GM12878 (cell line): Measurements from ENCODE around the gene KCNN3.

Source experiments
- CTCF ChIP-seq, 3 experiments: IDR thresholded peaks in 2 of 3; conservative IDR thresholded peaks in 1 of 3; 2 replicates each; pipeline ENCODE4 v1.5.1; 2011; ENCODE audit warnings: low read depth in 3 of 3, low read length in 3 of 3, mild to moderate bottlenecking in 3 of 3, control low read depth in 2 of 3, moderate library complexity in 2 of 3, inconsistent platforms in 1 of 3, mixed read lengths in 1 of 3; ENCODE audit not compliant: control insufficient read depth in 2 of 3, insufficient read depth in 1 of 3; ENCODE audit errors: extremely low read depth in 1 of 3
- EZH2 ChIP-seq: IDR thresholded peaks from 2 replicates; pipeline ENCODE4 v1.6.1; 2012; ENCODE audit warnings: low read depth, mild to moderate bottlenecking, control low read depth, inconsistent platforms, low read length, borderline replicate concordance; ENCODE audit not compliant: control insufficient read depth
- MXI1 ChIP-seq: fragments of 150-350 bp; IDR thresholded peaks from 2 replicates; pipeline ENCODE4 v1.6.1; 2011; ENCODE audit warnings: low read depth, mild to moderate bottlenecking, inconsistent platforms, low read length, improper control_type of control experiment
- POLR2A ChIP-seq: IDR thresholded peaks from 2 replicates; pipeline ENCODE4 v1.6.1; 2011; ENCODE audit warnings: low read depth, mild to moderate bottlenecking, low read length
- RAD51 ChIP-seq: fragments of 450-650 bp; IDR thresholded peaks from 2 replicates; pipeline ENCODE4 v1.6.1; 2016; ENCODE audit warnings: moderate library complexity, mild to moderate bottlenecking, inconsistent platforms
- SMC3 ChIP-seq: IDR thresholded peaks from 2 replicates; pipeline ENCODE4 v1.6.1; 2011; ENCODE audit warnings: low read length, improper control_type of control experiment, borderline replicate concordance
- ZZZ3 ChIP-seq: IDR thresholded peaks from 2 replicates; pipeline ENCODE4 v1.6.1; 2011; ENCODE audit warnings: low read depth; ENCODE audit not compliant: control insufficient read depth, insufficient read length
- TF ChIP-seq, protein P1 (sequence below): IDR thresholded peaks from 2 replicates; pipeline ENCODE4 v1.6.1; 2012; ENCODE audit warnings: low read depth, low read length, improper control_type of control experiment

GRCh38 chr1:154791292-154792166 is 78.6 kb downstream of the KCNN3 start:
- TF ChIP-seq CTCF (IDR thresholded peaks at IDR 0.05 in 2 of 3, conservative IDR thresholded peaks at IDR 0.05 in 1 of 3; ENCODE audit: control insufficient read depth in 2 of 3, extremely low read depth in 1 of 3, insufficient read depth in 1 of 3, low read depth in 3 of 3, low read length in 3 of 3) = peak; percentile 39 to 41 (median 40)
- no peak for TF ChIP-seq POLR2A
- TF ChIP-seq EZH2 = no peak
- no peak; the same call in 1 of the 2 replicates for TF ChIP-seq RAD51
- peak; percentile 21; the same call in 1 of the 2 replicates for TF ChIP-seq SMC3
- TF ChIP-seq ZZZ3 = no peak
- TF ChIP-seq MXI1 = no peak; the same call in 1 of the 2 replicates
- TF ChIP-seq, protein P1, sequence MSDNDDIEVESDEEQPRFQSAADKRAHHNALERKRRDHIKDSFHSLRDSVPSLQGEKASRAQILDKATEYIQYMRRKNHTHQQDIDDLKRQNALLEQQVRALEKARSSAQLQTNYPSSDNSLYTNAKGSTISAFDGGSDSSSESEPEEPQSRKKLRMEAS = no peak
